ENCODE measurements around the gene TEC.
"Not testable (repeated sequence)": the region's sequence is repeated elsewhere in the genome, so short reads cannot be mapped to it uniquely, and the experiment has no call there.

TEC gene

GRCh38 chr4:48268956-48269860 is at the start of gene TEC:
Gene TEC, minus strand, starts transcription at chr4:48269838. Its CDS starts 41,224 bp downstream, at chr4:48228614.
- peak within 1 kb of the TSS; percentile 92 for H3K4me3 ChIP-seq (ENCODE audit: low read length)

GRCh38 chr4:48315728-48316630 is 46.3 kb upstream of the TEC start:
- Histone ChIP-seq H3K9me3 (ENCODE audit: insufficient read depth, low read depth, low read length) (no peaks in the 10 kb centered on the region), H3K4me3 (ENCODE audit: low read length) (no peak overlapping the region), H3K36me3 (ENCODE audit: insufficient read depth, low read depth, low read length) (no peaks in the 10 kb centered on the region), H3K9ac (ENCODE audit: low read depth, low read length) (no peak overlapping the region), H3K27ac (ENCODE audit: low read length) (no peak overlapping the region), H3K27me3 (ENCODE audit: insufficient read depth, low read length) (no peaks in the 10 kb centered on the region), H3K4me1 (ENCODE audit: insufficient read depth, low read length) (no peaks in the 10 kb centered on the region)

More at GRCh38 chr4:48268956-48269860, at the start of gene TEC:
- Histone ChIP-seq H3K9me3 (ENCODE audit: insufficient read depth, low read depth, low read length) (no peaks in the 10 kb centered on the region), H3K27me3 (ENCODE audit: insufficient read depth, low read length) (peaks cover 7% of the 10 kb centered on the region; the same call in 1 of the 2 replicates), H3K9ac (ENCODE audit: low read depth, low read length) (peak within 1 kb of the TSS; percentile 76; the same call in 1 of the 2 replicates), H3K27ac (ENCODE audit: low read length) (no peak within 1 kb of the TSS), H3K36me3 (ENCODE audit: insufficient read depth, low read depth, low read length) (no peaks in the 10 kb centered on the region), H3K4me1 (ENCODE audit: insufficient read depth, low read length) (no peaks in the 10 kb centered on the region; the same call in 1 of the 2 replicates)

- H3K4me1 ChIP-seq (ENCODE audit: insufficient read depth, low read length); H3K9me3 ChIP-seq (ENCODE audit: insufficient read depth, low read depth, low read length); H3K36me3 ChIP-seq (ENCODE audit: insufficient read depth, low read depth, low read length); H3K27me3 ChIP-seq (ENCODE audit: insufficient read depth, low read length); H3K4me3 ChIP-seq (ENCODE audit: low read length); H3K9ac ChIP-seq (ENCODE audit: low read depth, low read length); H3K27ac ChIP-seq (ENCODE audit: low read length): not testable (repeated sequence)
Observed at GRCh38 chr4:48314746-48315145, 45.1 kb upstream of the TEC start.

GRCh38 chr4:48311896-48312295 is 42.3 kb upstream of the TEC start:
- no peaks in the 10 kb centered on the region for H3K27me3 ChIP-seq (ENCODE audit: insufficient read depth, low read length)
- no peaks in the 10 kb centered on the region for H3K9me3 ChIP-seq (ENCODE audit: insufficient read depth, low read depth, low read length)
- no peaks in the 10 kb centered on the region for H3K36me3 ChIP-seq (ENCODE audit: insufficient read depth, low read depth, low read length)
- H3K9ac ChIP-seq (ENCODE audit: low read depth, low read length), result no peak overlapping the region
- H3K4me1 ChIP-seq (ENCODE audit: insufficient read depth, low read length), result no peaks in the 10 kb centered on the region
- H3K4me3 ChIP-seq (ENCODE audit: low read length), result no peak overlapping the region
- H3K27ac ChIP-seq (ENCODE audit: low read length), result no peak overlapping the region

GRCh38 chr4:48308901-48309300 is 39.3 kb upstream of the TEC start:
- H3K27ac ChIP-seq (ENCODE audit: low read length), result no peak overlapping the region
- no peaks in the 10 kb centered on the region for H3K4me1 ChIP-seq (ENCODE audit: insufficient read depth, low read length)
- H3K9ac ChIP-seq (ENCODE audit: low read depth, low read length), result no peak overlapping the region
- no peaks in the 10 kb centered on the region for H3K36me3 ChIP-seq (ENCODE audit: insufficient read depth, low read depth, low read length)
- H3K9me3 ChIP-seq (ENCODE audit: insufficient read depth, low read depth, low read length), result no peaks in the 10 kb centered on the region
- no peaks in the 10 kb centered on the region for H3K27me3 ChIP-seq (ENCODE audit: insufficient read depth, low read length)
- no peak overlapping the region for H3K4me3 ChIP-seq (ENCODE audit: low read length)

GRCh38 chr4:48307528-48307927 is 37.9 kb upstream of the TEC start:
- Histone ChIP-seq H3K9me3 (ENCODE audit: insufficient read depth, low read depth, low read length) (no peaks in the 10 kb centered on the region), H3K27ac (ENCODE audit: low read length) (no peak overlapping the region), H3K9ac (ENCODE audit: low read depth, low read length) (no peak overlapping the region), H3K27me3 (ENCODE audit: insufficient read depth, low read length) (no peaks in the 10 kb centered on the region), H3K4me1 (ENCODE audit: insufficient read depth, low read length) (no peaks in the 10 kb centered on the region), H3K4me3 (ENCODE audit: low read length) (no peak overlapping the region), H3K36me3 (ENCODE audit: insufficient read depth, low read depth, low read length) (no peaks in the 10 kb centered on the region)

GRCh38 chr4:48305508-48305907 is 35.9 kb upstream of the TEC start:
- Histone ChIP-seq H3K27me3 (ENCODE audit: insufficient read depth, low read length) (no peaks in the 10 kb centered on the region), H3K36me3 (ENCODE audit: insufficient read depth, low read depth, low read length) (no peaks in the 10 kb centered on the region), H3K9ac (ENCODE audit: low read depth, low read length) (no peak overlapping the region), H3K9me3 (ENCODE audit: insufficient read depth, low read depth, low read length) (no peaks in the 10 kb centered on the region), H3K4me1 (ENCODE audit: insufficient read depth, low read length) (no peaks in the 10 kb centered on the region), H3K4me3 (ENCODE audit: low read length) (no peak overlapping the region), H3K27ac (ENCODE audit: low read length) (no peak overlapping the region)

- H3K27ac ChIP-seq (ENCODE audit: low read length), result no peak overlapping the region
- H3K36me3 ChIP-seq (ENCODE audit: insufficient read depth, low read depth, low read length), result no peaks in the 10 kb centered on the region
- H3K9me3 ChIP-seq (ENCODE audit: insufficient read depth, low read depth, low read length), result no peaks in the 10 kb centered on the region
- H3K9ac ChIP-seq (ENCODE audit: low read depth, low read length), result no peak overlapping the region
- H3K4me3 ChIP-seq (ENCODE audit: low read length), result no peak overlapping the region
- no peaks in the 10 kb centered on the region for H3K4me1 ChIP-seq (ENCODE audit: insufficient read depth, low read length)
- H3K27me3 ChIP-seq (ENCODE audit: insufficient read depth, low read length), result no peaks in the 10 kb centered on the region
Observed at GRCh38 chr4:48300004-48300403, 30.4 kb upstream of the TEC start.

GRCh38 chr4:48299560-48299959 is 29.9 kb upstream of the TEC start:
- Histone ChIP-seq H3K4me1 (ENCODE audit: insufficient read depth, low read length) (no peaks in the 10 kb centered on the region), H3K9ac (ENCODE audit: low read depth, low read length) (no peak overlapping the region), H3K9me3 (ENCODE audit: insufficient read depth, low read depth, low read length) (no peaks in the 10 kb centered on the region), H3K27ac (ENCODE audit: low read length) (no peak overlapping the region), H3K4me3 (ENCODE audit: low read length) (no peak overlapping the region), H3K36me3 (ENCODE audit: insufficient read depth, low read depth, low read length) (no peaks in the 10 kb centered on the region), H3K27me3 (ENCODE audit: insufficient read depth, low read length) (no peaks in the 10 kb centered on the region)

- Histone ChIP-seq H3K9ac (ENCODE audit: low read depth, low read length) (no peak overlapping the region), H3K4me1 (ENCODE audit: insufficient read depth, low read length) (no peaks in the 10 kb centered on the region), H3K27me3 (ENCODE audit: insufficient read depth, low read length) (no peaks in the 10 kb centered on the region), H3K4me3 (ENCODE audit: low read length) (no peak overlapping the region), H3K36me3 (ENCODE audit: insufficient read depth, low read depth, low read length) (no peaks in the 10 kb centered on the region), H3K27ac (ENCODE audit: low read length) (no peak overlapping the region), H3K9me3 (ENCODE audit: insufficient read depth, low read depth, low read length) (no peaks in the 10 kb centered on the region)
Observed at GRCh38 chr4:48297256-48297846, 27.7 kb upstream of the TEC start.

- Histone ChIP-seq H3K9ac (ENCODE audit: low read depth, low read length) (no peak overlapping the region), H3K4me3 (ENCODE audit: low read length) (no peak overlapping the region), H3K27me3 (ENCODE audit: insufficient read depth, low read length) (no peaks in the 10 kb centered on the region), H3K27ac (ENCODE audit: low read length) (no peak overlapping the region), H3K4me1 (ENCODE audit: insufficient read depth, low read length) (no peaks in the 10 kb centered on the region), H3K9me3 (ENCODE audit: insufficient read depth, low read depth, low read length) (no peaks in the 10 kb centered on the region), H3K36me3 (ENCODE audit: insufficient read depth, low read depth, low read length) (no peaks in the 10 kb centered on the region)
Observed at GRCh38 chr4:48296365-48296764, 26.7 kb upstream of the TEC start.
